Effector memory CD4-positive, alpha-beta T cell (primary cell): ENCODE measurements around the gene LHX4.

ENCODE experiments used
- DNase-seq, 3 donors: peaks; one replicate each; pipeline ENCODE4 v3.0.0-alpha.2; 2020
- H3K27ac ChIP-seq: 2 replicates; pipeline ENCODE4 v1.7.0; 2013; ENCODE audit warnings: mild to moderate bottlenecking, low read length, moderate library complexity; ENCODE audit not compliant: insufficient read depth, poor library complexity, severe bottlenecking
- H3K27me3 ChIP-seq: replicated peaks from 2 replicates; pipeline ENCODE4 v1.7.0; 2013; ENCODE audit warnings: mild to moderate bottlenecking, low read length; ENCODE audit not compliant: insufficient read depth, control insufficient read depth, poor library complexity, severe bottlenecking
- H3K36me3 ChIP-seq: 2 replicates; pipeline ENCODE4 v1.7.0; 2013; ENCODE audit warnings: mild to moderate bottlenecking, low read length, moderate library complexity; ENCODE audit not compliant: control insufficient read depth, insufficient read depth
- H3K4me1 ChIP-seq: 2 replicates; pipeline ENCODE4 v1.7.0; 2013; ENCODE audit warnings: low read length, mild to moderate bottlenecking; ENCODE audit not compliant: control insufficient read depth, insufficient read depth, poor library complexity, severe bottlenecking
- H3K4me3 ChIP-seq: 2 replicates; pipeline ENCODE4 v1.7.0; 2013; ENCODE audit warnings: low read length, low read depth, mild to moderate bottlenecking; ENCODE audit not compliant: insufficient read depth, poor library complexity, severe bottlenecking
- H3K9me3 ChIP-seq: 2 replicates; pipeline ENCODE4 v1.7.0; 2013; ENCODE audit warnings: mild to moderate bottlenecking, low read length, moderate library complexity; ENCODE audit not compliant: control insufficient read depth

LHX4 gene

DNA sequence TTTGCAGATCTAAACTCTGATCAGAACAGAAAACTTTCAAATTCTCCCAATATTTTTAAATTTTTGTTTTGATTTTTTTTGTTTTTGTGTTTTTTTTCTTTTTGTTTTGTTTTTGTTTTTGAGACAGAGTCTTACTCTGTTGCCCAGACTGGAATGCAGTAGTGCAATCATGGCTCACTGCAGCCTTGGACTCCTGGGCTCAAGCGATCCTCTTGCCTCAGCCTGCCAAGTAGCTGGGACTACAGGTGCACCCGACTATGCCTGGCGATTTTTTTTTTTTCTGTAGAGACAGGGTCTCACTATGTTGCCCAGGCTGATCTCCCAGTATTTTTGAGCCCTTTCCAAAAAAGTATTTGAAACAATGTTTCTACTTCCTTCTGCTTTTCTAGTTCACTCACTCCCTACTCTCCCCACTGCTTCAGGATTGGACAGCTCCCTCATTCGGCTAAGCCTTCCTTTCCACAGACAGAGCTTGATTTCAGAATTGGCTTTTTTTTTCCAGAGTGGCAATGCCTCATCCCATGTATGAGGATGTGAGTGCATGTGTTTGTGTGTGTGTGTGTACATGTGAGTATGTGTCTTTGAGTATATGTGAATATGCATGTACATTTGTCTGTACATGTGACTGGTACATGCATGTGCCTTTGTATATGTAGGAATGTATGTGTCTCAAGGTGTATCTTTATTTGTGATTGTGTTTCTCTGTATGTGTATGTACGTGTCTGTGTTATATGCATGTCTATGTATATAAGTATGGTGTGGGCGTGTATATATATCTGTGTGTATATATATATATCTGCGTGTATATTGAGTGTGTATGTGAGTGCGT is 11.9 kb downstream of the LHX4 start:
- DNase-seq, result no peak
- H3K4me1 ChIP-seq, result no peaks in the 10 kb centered on the region
- H3K9me3 ChIP-seq, result no peaks in the 10 kb centered on the region
- no peaks in the 10 kb centered on the region for H3K36me3 ChIP-seq
- no peak overlapping the region for H3K27ac ChIP-seq
- peaks cover 13% of the 10 kb centered on the region for H3K27me3 ChIP-seq
- no peak overlapping the region for H3K4me3 ChIP-seq

DNA sequence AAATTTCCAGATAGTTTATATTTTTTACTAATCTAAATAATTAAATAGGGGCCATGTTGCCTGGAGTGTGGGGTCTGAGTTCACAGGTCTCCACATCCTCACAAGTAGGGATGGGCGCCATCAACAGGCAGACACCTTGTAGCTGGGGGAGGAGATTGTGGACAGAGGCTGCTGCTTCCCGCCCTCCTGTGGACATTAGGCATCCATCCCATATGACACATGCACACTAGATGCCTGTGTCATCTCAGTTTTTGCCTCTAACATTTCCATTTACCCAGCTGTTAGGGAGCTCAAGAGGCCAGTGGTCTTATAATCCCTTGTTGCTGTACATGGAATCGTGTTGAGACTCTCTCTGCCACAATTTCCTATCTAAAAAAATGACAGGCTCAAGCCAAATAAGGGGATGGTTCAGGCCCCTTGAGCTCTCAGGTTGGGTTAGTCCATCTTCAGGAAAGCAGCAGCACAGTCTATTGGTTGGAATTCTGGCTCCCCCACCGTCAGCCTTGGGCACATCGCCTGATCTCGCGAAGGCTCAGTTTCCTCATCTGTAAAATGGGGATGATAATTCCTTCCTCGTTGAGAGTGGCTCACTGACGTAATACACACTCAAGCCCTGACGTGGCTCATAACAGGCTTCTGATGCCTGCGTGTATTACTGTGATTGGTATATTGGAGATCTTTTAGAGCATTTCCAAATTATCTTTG is 13.6 kb downstream of the LHX4 start:
- DNase-seq, result no peak
- Histone ChIP-seq H3K27me3 (peaks cover 5% of the 10 kb centered on the region), H3K27ac (no peak overlapping the region)

DNA sequence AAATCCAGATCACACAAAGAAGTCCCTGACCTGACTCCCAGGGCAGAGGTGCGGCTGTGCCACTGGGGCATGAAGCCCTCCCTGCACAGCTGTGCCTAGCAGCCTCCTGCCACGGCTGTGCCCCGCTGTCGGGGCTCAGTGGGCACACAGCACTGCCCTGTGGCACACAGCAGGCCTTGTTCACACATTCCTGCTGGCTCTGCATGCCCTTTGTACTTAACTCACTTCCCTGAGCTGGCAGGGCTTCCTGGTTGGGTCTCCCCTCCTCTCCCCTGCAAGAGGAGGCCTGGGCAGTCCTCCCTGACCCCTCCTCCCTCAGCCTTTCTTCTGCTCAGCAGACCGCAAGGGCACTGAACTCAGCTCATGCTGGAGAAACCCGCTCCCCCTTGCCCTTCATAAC is 14.8 kb downstream of the LHX4 start:
- no peak overlapping the region for H3K4me3 ChIP-seq
- H3K4me1 ChIP-seq, result no peaks in the 10 kb centered on the region
- H3K36me3 ChIP-seq, result no peaks in the 10 kb centered on the region
- no peaks in the 10 kb centered on the region for H3K9me3 ChIP-seq
- no peak overlapping the region for H3K27ac ChIP-seq
- DNase-seq, result no peak
- H3K27me3 ChIP-seq, result peaks cover 4% of the 10 kb centered on the region

More for the DNA sequence above, 13.6 kb downstream of the LHX4 start:
- Histone ChIP-seq H3K9me3 (no peaks in the 10 kb centered on the region), H3K4me1 (no peaks in the 10 kb centered on the region), H3K4me3 (no peak overlapping the region), H3K36me3 (no peaks in the 10 kb centered on the region)

DNA sequence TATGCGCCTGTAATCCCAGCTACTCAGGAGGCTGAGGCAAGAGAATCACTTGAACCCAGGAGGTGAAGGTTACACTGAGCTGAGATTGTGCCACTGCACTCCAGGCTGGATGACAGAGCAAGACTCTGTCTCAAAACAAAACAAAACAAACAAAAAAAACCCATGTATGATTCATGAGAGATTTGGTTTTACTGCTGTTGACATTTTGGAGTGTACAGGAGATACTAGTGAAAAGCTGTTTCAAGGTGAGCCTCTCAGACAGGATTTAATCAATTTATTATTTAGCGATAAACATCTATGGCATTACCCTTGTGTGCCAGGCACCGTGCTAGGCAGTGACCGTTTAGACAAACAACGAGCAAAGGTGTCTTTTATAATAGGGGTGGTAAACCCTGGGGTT is 16.5 kb downstream of the LHX4 start:
- Histone ChIP-seq H3K36me3 (no peaks in the 10 kb centered on the region), H3K27me3 (peaks cover 4% of the 10 kb centered on the region), H3K4me3 (no peak overlapping the region), H3K4me1 (no peaks in the 10 kb centered on the region), H3K9me3 (no peaks in the 10 kb centered on the region), H3K27ac (no peak overlapping the region)
- no peak for DNase-seq

DNA sequence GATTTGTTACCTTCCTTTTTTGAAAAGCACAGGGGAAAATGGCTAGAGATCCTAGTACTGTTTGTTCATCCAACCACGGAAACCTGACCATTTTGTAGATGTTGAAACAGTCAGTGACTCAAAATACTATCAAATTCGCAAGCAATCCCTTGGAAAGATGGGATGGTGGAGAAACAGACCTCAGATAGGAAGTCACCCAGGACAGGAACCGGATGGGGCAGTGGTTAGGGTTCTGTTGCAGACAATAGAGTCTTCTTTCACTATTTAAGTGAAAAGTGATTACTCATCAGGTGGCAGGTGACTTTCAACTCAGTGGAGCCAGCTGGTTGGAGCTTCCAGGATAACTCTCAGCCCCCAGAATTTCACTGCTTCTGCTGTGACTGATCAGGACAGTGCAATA is 17.0 kb downstream of the LHX4 start:
- H3K27me3 ChIP-seq, result peaks cover 4% of the 10 kb centered on the region
- no peaks in the 10 kb centered on the region for H3K36me3 ChIP-seq
- no peak overlapping the region for H3K4me3 ChIP-seq
- H3K27ac ChIP-seq, result no peak overlapping the region
- DNase-seq, result no peak
- no peaks in the 10 kb centered on the region for H3K4me1 ChIP-seq
- no peaks in the 10 kb centered on the region for H3K9me3 ChIP-seq

DNA sequence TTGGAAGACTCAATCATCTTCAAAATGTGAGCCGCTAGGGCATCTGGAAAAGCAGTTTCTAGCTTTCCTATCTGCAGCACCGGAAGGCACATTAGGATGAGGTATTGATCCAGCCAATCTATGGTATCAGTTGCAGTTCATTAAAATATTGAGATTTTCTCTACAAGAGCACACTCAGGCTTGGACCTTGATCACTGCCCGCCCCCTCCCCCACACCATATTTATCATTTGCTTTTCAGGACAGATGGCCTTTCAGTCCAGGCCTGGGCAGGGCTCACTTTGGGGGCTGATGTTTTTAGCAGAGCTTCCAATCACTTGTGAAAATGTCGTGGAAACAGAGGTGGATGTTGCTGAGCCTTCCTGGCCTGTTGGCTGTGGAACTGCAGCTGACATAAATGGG is 17.5 kb downstream of the LHX4 start:
- H3K27me3 ChIP-seq, result peaks cover 5% of the 10 kb centered on the region
- H3K4me3 ChIP-seq, result no peak overlapping the region
- no peaks in the 10 kb centered on the region for H3K4me1 ChIP-seq
- no peaks in the 10 kb centered on the region for H3K9me3 ChIP-seq
- no peak overlapping the region for H3K27ac ChIP-seq
- H3K36me3 ChIP-seq, result no peaks in the 10 kb centered on the region
- DNase-seq, result no peak

DNA sequence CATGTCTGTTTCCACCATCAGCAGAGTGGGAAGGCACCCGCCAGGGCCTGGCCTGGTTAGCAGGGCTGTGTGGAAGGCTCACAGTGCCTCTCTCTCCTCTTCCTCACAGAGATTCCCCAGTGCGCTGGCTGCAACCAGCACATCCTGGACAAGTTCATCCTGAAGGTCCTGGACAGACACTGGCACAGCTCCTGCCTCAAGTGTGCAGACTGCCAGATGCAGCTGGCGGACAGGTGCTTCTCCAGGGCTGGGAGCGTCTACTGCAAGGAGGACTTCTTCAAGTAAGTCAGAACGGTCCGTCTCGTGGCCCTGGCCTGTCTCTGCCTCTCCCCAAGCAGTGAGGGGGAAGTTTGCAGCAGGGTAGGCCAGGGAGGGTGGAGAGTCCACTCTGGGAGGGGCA is 18.1 kb downstream of the LHX4 start:
- H3K27ac ChIP-seq, result no peak overlapping the region
- H3K4me1 ChIP-seq, result no peaks in the 10 kb centered on the region
- no peaks in the 10 kb centered on the region for H3K9me3 ChIP-seq
- H3K27me3 ChIP-seq, result peaks cover 4% of the 10 kb centered on the region
- no peak overlapping the region for H3K4me3 ChIP-seq
- H3K36me3 ChIP-seq, result no peaks in the 10 kb centered on the region
- no peak for DNase-seq

DNA sequence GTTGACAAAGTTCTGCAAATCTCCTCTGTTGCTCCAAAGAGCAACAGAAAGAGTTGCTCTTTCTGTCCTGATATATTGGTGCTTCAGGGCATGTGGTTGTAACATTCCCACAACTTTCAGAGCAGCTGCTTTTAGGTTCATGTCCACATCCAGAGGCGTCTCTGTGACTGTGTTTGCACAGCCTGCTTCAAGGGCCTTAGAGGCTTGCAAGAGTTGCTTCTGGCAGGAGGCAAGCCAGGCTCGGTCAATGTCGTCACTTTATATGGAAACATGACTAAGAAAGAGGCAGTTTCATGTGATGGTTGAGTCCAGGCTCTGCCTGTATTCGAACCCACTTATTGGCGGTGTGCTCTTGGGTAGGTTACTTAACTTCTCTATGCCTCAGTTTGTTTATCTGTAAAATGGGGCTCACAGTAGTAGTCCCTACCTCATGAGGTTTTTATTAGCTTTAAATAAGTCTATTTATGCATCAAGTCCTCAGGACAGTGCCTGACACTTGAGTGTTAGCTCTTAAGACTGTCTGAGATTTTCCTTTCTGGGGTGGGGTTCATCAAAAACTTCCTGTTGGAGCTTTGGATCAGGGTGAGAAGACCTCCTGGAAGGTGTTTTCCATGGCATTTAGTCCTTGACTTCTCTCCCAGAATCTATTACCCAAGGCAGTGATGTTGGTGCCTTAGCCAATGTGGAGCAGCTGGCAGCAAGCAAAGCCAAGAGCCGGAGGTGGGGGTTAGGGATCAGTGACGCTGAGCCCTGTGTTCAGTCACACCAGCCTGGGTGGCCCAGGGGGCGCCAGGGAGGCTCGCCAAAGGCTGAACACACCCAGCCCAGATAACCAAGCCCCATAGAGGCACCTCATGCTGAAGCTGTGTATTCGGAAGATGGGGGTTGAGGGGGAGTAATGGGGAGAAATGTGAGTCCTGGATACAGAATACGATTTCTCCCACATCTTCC is 18.9 kb downstream of the LHX4 start:
- Histone ChIP-seq H3K4me1 (no peaks in the 10 kb centered on the region), H3K27me3 (peaks cover 8% of the 10 kb centered on the region), H3K36me3 (no peaks in the 10 kb centered on the region), H3K9me3 (no peaks in the 10 kb centered on the region), H3K4me3 (no peak overlapping the region), H3K27ac (no peak overlapping the region)
- no peak for DNase-seq

DNA sequence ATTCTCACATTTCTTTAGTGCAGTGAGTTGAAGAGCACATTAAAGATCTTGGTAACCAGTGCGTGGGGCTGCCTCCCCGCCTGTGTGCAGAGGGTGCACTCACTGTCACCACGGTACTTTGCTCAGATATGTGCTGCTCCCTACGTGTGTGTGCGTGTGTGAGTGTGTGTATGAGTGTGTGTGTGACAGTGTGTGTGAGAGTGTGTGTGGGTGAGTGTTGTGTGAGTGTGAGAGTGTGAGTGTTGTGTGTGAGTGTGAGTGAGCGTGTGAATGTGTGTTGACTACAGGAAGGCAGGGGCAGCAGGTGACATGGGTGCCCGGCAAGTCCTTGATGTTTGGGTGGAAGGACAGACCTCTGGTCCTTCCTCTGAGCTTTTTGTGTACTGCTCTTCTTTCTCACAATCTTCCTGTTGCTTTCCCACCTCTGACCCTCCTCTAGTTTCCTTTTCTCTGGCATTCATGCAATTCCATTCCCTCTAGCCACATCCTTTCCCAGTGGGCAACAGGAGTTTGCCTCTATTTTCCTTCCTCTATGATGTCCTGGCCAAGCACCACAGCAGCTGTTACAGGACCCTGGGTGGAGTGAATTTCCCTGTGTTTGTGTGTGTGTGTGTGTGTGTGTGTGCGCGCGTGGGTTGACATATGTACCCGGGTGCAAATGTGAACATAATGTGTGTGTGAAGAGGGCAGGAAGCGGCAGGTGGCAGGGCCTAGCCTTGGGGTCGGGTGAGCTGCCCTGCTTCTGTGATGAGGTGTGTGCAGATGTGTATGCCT is 19.8 kb downstream of the LHX4 start:
- H3K36me3 ChIP-seq, result no peaks in the 10 kb centered on the region
- H3K4me3 ChIP-seq, result no peak overlapping the region
- H3K27me3 ChIP-seq, result peaks cover 12% of the 10 kb centered on the region
- H3K27ac ChIP-seq, result no peak overlapping the region
- no peak for DNase-seq
- no peaks in the 10 kb centered on the region for H3K4me1 ChIP-seq
- no peaks in the 10 kb centered on the region for H3K9me3 ChIP-seq
